SU-DHL-6 (cell line): ENCODE measurements around the gene IRAK4.

Source experiments
- H2AFZ ChIP-seq: fragments of 200-600 bp; sonication (generic); 2 replicates; pipeline ENCODE4 v1.6.1; 2014; ENCODE audit warnings: low read depth, mild to moderate bottlenecking, moderate library complexity, mixed read lengths, antibody characterized with exemption, low read length; ENCODE audit not compliant: severe bottlenecking
- H3F3A ChIP-seq: fragments of 200-600 bp; shearing (Covaris generic); 2 replicates; pipeline ENCODE4 v1.6.0; 2016; ENCODE audit warnings: antibody characterized with exemption, mild to moderate bottlenecking; ENCODE audit not compliant: insufficient read depth
- H3K27ac ChIP-seq: fragments of 200-600 bp; sonication (generic); 2 replicates; pipeline ENCODE4 v1.5.1; 2016; ENCODE audit warnings: low read depth, mild to moderate bottlenecking, low read length, moderate library complexity, mixed read lengths
- H3K27me3 ChIP-seq: fragments of 200-600 bp; sonication (generic), shearing (Covaris generic); 2 replicates; pipeline ENCODE4 v1.6.0; 2014; ENCODE audit warnings: mild to moderate bottlenecking, low read length
- H3K36me3 ChIP-seq: fragments of 200-600 bp; sonication (generic); 2 replicates; pipeline ENCODE4 v1.6.1; 2014; ENCODE audit warnings: mild to moderate bottlenecking, low read length, mixed read lengths
- H3K4me2 ChIP-seq: fragments of 300-600, 200-600 bp; shearing (Covaris generic), sonication (generic); 2 replicates; pipeline ENCODE4 v1.6.0; 2014; ENCODE audit warnings: low read length, low read depth, mild to moderate bottlenecking; ENCODE audit not compliant: poor library complexity, severe bottlenecking
- H3K4me3 ChIP-seq: fragments of 200-600 bp; sonication (generic); 2 replicates; pipeline ENCODE4 v1.5.1; 2014; ENCODE audit warnings: antibody characterized with exemption, low read length, mild to moderate bottlenecking, mixed read lengths; ENCODE audit not compliant: insufficient read depth, poor library complexity, severe bottlenecking
- H3K79me2 ChIP-seq: fragments of 200-600 bp; sonication (generic); 2 replicates; pipeline ENCODE4 v1.6.1; 2014; ENCODE audit warnings: mild to moderate bottlenecking, low read length, moderate library complexity; ENCODE audit not compliant: insufficient read depth
- H3K9ac ChIP-seq: fragments of 200-600 bp; sonication (generic); 2 replicates; pipeline ENCODE4 v1.7.0; 2014; ENCODE audit warnings: mild to moderate bottlenecking, low read length
- H3K9me2 ChIP-seq: fragments of 200-600 bp; sonication (generic); replicated peaks from 2 replicates; pipeline ENCODE4 v1.6.1; 2014; ENCODE audit warnings: low read length; ENCODE audit not compliant: insufficient read depth
- H3K9me3 ChIP-seq: fragments of 200-600 bp; sonication (generic); 2 replicates; pipeline ENCODE4 v1.6.1; 2014; ENCODE audit warnings: low read length, mixed read lengths; ENCODE audit not compliant: insufficient read depth
- H4K20me1 ChIP-seq: fragments of 200-600 bp; sonication (generic); 2 replicates; pipeline ENCODE4 v1.6.1; 2014; ENCODE audit warnings: low read depth, mild to moderate bottlenecking, antibody characterized with exemption, low read length, moderate library complexity, mixed read lengths
- EZH2phosphoT487 ChIP-seq: fragments of 200-600 bp; sonication (generic), shearing (Covaris generic); conservative IDR thresholded peaks from 2 replicates; pipeline ENCODE4 v1.6.1; 2018; ENCODE audit warnings: mild to moderate bottlenecking, antibody characterized with exemption, low read length, moderate library complexity, mixed read lengths
- TF ChIP-seq, protein P1 (sequence below): fragments of 200-600 bp; sonication (generic); IDR thresholded peaks from one replicate; pipeline ENCODE4 v1.5.1; 2017; ENCODE audit warnings: antibody characterized with exemption, mild to moderate bottlenecking, low read length, moderate library complexity; ENCODE audit not compliant: insufficient read depth, poor library complexity, severe bottlenecking

The IRAK4 gene

DNA sequence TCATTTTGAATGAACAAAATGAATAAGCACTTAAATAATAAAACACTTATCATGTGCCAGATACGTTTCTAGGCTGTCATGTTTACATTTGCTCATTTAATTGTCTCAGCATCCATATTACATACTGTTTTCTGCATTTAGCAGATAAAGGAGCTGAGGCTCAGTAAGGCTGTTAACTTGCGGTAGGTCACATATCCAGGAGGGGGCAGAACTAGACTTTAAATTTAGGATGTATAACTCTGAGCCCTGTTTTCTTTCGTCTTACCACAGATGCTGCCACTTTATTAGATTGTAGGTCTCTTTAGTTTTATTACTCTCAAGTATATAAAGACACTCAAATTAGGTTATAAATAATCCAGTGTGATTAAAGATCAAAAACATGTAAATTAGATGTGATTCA is 17.7 kb downstream of the IRAK4 start:
- Histone ChIP-seq H2AFZ (no peak overlapping the region), H3K27ac (no peak overlapping the region), H3K36me3 (peaks cover 46% of the 10 kb centered on the region), H3K27me3 (no peaks in the 10 kb centered on the region), H4K20me1 (no peaks in the 10 kb centered on the region), H3K9me2 (no peaks in the 10 kb centered on the region), H3K4me3 (no peak overlapping the region), H3K9ac (no peak overlapping the region), H3K4me2 (no peak overlapping the region), H3K79me2 (no peaks in the 10 kb centered on the region), H3F3A (0 out of 2 replicates have a peak, but pooled peaks cover 3% of the 10 kb centered on the region), H3K9me3 (no peaks in the 10 kb centered on the region)
- no peak for TF ChIP-seq EZH2phosphoT487
- TF ChIP-seq, protein P1, sequence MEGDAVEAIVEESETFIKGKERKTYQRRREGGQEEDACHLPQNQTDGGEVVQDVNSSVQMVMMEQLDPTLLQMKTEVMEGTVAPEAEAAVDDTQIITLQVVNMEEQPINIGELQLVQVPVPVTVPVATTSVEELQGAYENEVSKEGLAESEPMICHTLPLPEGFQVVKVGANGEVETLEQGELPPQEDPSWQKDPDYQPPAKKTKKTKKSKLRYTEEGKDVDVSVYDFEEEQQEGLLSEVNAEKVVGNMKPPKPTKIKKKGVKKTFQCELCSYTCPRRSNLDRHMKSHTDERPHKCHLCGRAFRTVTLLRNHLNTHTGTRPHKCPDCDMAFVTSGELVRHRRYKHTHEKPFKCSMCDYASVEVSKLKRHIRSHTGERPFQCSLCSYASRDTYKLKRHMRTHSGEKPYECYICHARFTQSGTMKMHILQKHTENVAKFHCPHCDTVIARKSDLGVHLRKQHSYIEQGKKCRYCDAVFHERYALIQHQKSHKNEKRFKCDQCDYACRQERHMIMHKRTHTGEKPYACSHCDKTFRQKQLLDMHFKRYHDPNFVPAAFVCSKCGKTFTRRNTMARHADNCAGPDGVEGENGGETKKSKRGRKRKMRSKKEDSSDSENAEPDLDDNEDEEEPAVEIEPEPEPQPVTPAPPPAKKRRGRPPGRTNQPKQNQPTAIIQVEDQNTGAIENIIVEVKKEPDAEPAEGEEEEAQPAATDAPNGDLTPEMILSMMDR = peak; percentile 28

DNA sequence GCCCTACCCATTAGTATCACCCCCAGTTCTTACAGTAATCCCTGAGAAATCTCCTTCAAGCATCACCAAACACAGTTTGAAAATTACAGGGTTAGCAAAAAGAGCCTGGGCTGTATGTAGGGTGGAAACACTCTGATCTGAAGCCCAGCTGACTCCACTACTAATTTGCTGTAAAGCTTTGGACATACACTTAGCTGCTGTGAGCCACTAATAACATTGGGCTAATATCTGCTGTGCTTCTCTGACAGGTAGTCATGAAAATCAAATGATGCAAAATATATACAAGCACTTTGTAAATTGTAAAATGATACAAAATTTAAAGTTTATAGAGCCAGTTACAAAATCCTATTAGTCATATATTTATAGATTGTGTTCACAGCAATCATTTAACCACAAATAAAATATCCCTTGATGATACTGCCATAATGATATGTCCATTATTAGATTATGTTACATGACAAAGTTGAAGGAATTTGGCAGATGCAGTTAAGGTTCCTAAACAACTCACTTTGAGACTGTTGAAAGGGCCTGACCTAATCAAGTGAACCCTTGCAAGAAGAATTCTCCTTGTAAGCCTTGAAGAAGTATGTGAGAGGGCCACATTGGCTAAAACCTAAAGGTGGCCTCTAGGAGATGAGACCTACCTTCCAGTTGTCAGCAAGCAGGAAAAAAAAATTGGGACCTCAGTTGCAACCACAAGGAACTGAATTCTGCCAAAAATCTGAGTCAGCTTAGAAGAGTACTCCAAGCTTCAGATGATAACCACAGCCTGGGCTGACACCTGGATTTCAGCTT is 28.3 kb downstream of the IRAK4 start:
- no peak overlapping the region for H3K4me3 ChIP-seq
- no peak for TF ChIP-seq EZH2phosphoT487
- TF ChIP-seq, protein P1 = no peak
- H4K20me1 ChIP-seq = no peaks in the 10 kb centered on the region
- no peak overlapping the region for H3K9ac ChIP-seq
- no peaks in the 10 kb centered on the region for H3K79me2 ChIP-seq
- no peaks in the 10 kb centered on the region for H3K27me3 ChIP-seq
- 0 out of 2 replicates have a peak, but pooled peaks cover 1% of the 10 kb centered on the region for H3F3A ChIP-seq
- H3K4me2 ChIP-seq = no peak overlapping the region
- H2AFZ ChIP-seq = no peak overlapping the region
- H3K27ac ChIP-seq = no peak overlapping the region
- H3K36me3 ChIP-seq = peaks cover 31% of the 10 kb centered on the region; the same call in 1 of the 2 replicates
- no peaks in the 10 kb centered on the region for H3K9me3 ChIP-seq
- H3K9me2 ChIP-seq = no peaks in the 10 kb centered on the region

DNA sequence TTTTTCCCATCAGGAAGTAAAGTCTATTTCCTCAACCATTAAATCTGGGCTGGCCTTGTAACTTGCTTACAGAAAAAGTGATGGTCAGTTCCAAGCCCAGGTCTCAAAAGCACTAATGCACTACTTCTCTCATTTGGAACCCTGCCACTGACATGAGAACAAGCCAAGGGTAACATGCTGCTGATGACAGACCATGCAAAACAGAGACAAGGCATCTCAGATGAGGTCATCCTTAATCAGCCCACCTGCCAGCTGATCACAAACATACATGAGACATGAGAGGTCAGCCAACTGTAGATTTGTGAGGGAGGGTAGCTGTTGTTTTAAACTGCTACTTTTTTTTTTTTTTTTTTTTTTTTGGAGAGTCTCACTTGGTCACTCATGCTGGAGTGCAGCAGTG is 31.2 kb downstream of the IRAK4 start:
- H3K4me3 ChIP-seq = no peak overlapping the region
- TF ChIP-seq EZH2phosphoT487 = no peak
- TF ChIP-seq, protein P1 = no peak
- no peak overlapping the region for H3K27ac ChIP-seq
- H3K27me3 ChIP-seq = no peaks in the 10 kb centered on the region
- no peaks in the 10 kb centered on the region for H3K79me2 ChIP-seq
- peaks cover 15% of the 10 kb centered on the region; the same call in 1 of the 2 replicates for H3K36me3 ChIP-seq
- no peaks in the 10 kb centered on the region for H4K20me1 ChIP-seq
- H3K9me3 ChIP-seq = no peaks in the 10 kb centered on the region
- H3K4me2 ChIP-seq = no peak overlapping the region
- no peaks in the 10 kb centered on the region for H3K9me2 ChIP-seq
- 0 out of 2 replicates have a peak, but pooled peaks cover 9% of the 10 kb centered on the region for H3F3A ChIP-seq
- no peak overlapping the region for H3K9ac ChIP-seq
- H2AFZ ChIP-seq = no peak overlapping the region
